ENCODE data around the gene LUC7L.

The LUC7L gene

GRCh38 chr16:167122-167690 lies 62.0 kb downstream of the LUC7L start:
- TF ChIP-seq EZH2 (IDR thresholded peaks at IDR 0.05; ENCODE audit: borderline replicate concordance, low read length): no peak
- TF ChIP-seq CTCF (IDR thresholded peaks at IDR 0.05; ENCODE audit: low read length): no peak
- Histone ChIP-seq H3K27ac (ENCODE audit: low read depth, low read length, poor library complexity, severe bottlenecking) (no peak overlapping the region), H3K9me2 (ENCODE audit: low read depth, low read length) (no peaks in the 10 kb centered on the region), H3K9me3 (ENCODE audit: low read length) (no peaks in the 10 kb centered on the region), H3K27me3 (ENCODE audit: insufficient read depth, low read length) (no peaks in the 10 kb centered on the region; the same call in 1 of the 2 replicates), H3K4me3 (ENCODE audit: low read depth, low read length, poor library complexity, severe bottlenecking) (no peak overlapping the region), H4K20me1 (ENCODE audit: insufficient read depth, low read length) (no peaks in the 10 kb centered on the region), H3K4me1 (ENCODE audit: insufficient read depth, low read length, severe bottlenecking) (no peaks in the 10 kb centered on the region), H3F3A (ENCODE audit: insufficient read depth, low read length) (no peaks in the 10 kb centered on the region), H3K36me3 (ENCODE audit: insufficient read depth, low read length) (no peaks in the 10 kb centered on the region), H3K79me2 (ENCODE audit: insufficient read depth, low read length) (no peaks in the 10 kb centered on the region), H3K4me2 (ENCODE audit: low read length) (no peak overlapping the region), H2AFZ (ENCODE audit: low read length) (no peak overlapping the region), H3K9ac (ENCODE audit: low read length) (no peak overlapping the region)

- H3K36me3 ChIP-seq (ENCODE audit: insufficient read depth, low read length): no peaks in the 10 kb centered on the region
- H3K4me1 ChIP-seq (ENCODE audit: insufficient read depth, low read length, severe bottlenecking): no peaks in the 10 kb centered on the region
- no peaks in the 10 kb centered on the region for H3K79me2 ChIP-seq (ENCODE audit: insufficient read depth, low read length)
- H3K9me2 ChIP-seq (ENCODE audit: low read depth, low read length): no peaks in the 10 kb centered on the region
- no peak overlapping the region for H3K4me3 ChIP-seq (ENCODE audit: low read depth, low read length, poor library complexity, severe bottlenecking)
- no peaks in the 10 kb centered on the region for H3K9me3 ChIP-seq (ENCODE audit: low read length)
- no peak overlapping the region for H3K9ac ChIP-seq (ENCODE audit: low read length)
- TF ChIP-seq EZH2 (IDR thresholded peaks at IDR 0.05; ENCODE audit: borderline replicate concordance, low read length) (no peak), CTCF (IDR thresholded peaks at IDR 0.05; ENCODE audit: low read length) (no peak)
- no peak overlapping the region for H2AFZ ChIP-seq (ENCODE audit: low read length)
- H3K4me2 ChIP-seq (ENCODE audit: low read length): no peak overlapping the region
- no peaks in the 10 kb centered on the region for H4K20me1 ChIP-seq (ENCODE audit: insufficient read depth, low read length)
- H3K27me3 ChIP-seq (ENCODE audit: insufficient read depth, low read length): no peaks in the 10 kb centered on the region; the same call in 1 of the 2 replicates
- no peaks in the 10 kb centered on the region for H3F3A ChIP-seq (ENCODE audit: insufficient read depth, low read length)
- no peak overlapping the region for H3K27ac ChIP-seq (ENCODE audit: low read depth, low read length, poor library complexity, severe bottlenecking)
Observed at GRCh38 chr16:166375-167121, 62.7 kb downstream of the LUC7L start.

GRCh38 chr16:165539-166374 lies 63.5 kb downstream of the LUC7L start, which contains the start of gene HBM:
HBM (plus strand) TSS chr16:165978; CDS start chr16:165998, 20 bp downstream.
- no peak within 1 kb of the TSS for H3K9ac ChIP-seq (ENCODE audit: low read length)

More at GRCh38 chr16:165539-166374, 63.5 kb downstream of the LUC7L start, which contains the start of gene HBM:
- no peaks in the 10 kb centered on the region for H3K79me2 ChIP-seq (ENCODE audit: insufficient read depth, low read length)
- H3K4me1 ChIP-seq (ENCODE audit: insufficient read depth, low read length, severe bottlenecking): no peaks in the 10 kb centered on the region
- no peaks in the 10 kb centered on the region; the same call in 1 of the 2 replicates for H3K27me3 ChIP-seq (ENCODE audit: insufficient read depth, low read length)
- no peaks in the 10 kb centered on the region for H4K20me1 ChIP-seq (ENCODE audit: insufficient read depth, low read length)
- no peaks in the 10 kb centered on the region for H3F3A ChIP-seq (ENCODE audit: insufficient read depth, low read length)
- no peaks in the 10 kb centered on the region for H3K9me3 ChIP-seq (ENCODE audit: low read length)
- no peak within 1 kb of the TSS; the same call in 1 of the 2 replicates for H3K4me2 ChIP-seq (ENCODE audit: low read length)
- no peak within 1 kb of the TSS for H2AFZ ChIP-seq (ENCODE audit: low read length)
- no peak within 1 kb of the TSS for H3K27ac ChIP-seq (ENCODE audit: low read depth, low read length, poor library complexity, severe bottlenecking)
- no peak within 1 kb of the TSS for H3K4me3 ChIP-seq (ENCODE audit: low read depth, low read length, poor library complexity, severe bottlenecking)
- H3K36me3 ChIP-seq (ENCODE audit: insufficient read depth, low read length): no peaks in the 10 kb centered on the region
- TF ChIP-seq CTCF (IDR thresholded peaks at IDR 0.05; ENCODE audit: low read length): no peak
- no peak for TF ChIP-seq EZH2 (IDR thresholded peaks at IDR 0.05; ENCODE audit: borderline replicate concordance, low read length)
- H3K9me2 ChIP-seq (ENCODE audit: low read depth, low read length): no peaks in the 10 kb centered on the region

Data from OCI-LY1 (cell line).